GM12872 (cell line): Measurements from ENCODE around the gene BST1.

ENCODE experiments used
- TF ChIP-seq, protein P1 (sequence below): IDR thresholded peaks from 3 replicates; pipeline ENCODE4 v1.5.1; 2011; ENCODE audit warnings: low read depth, mild to moderate bottlenecking, low read length, moderate library complexity; ENCODE audit not compliant: insufficient read depth

BST1 gene

DNA sequence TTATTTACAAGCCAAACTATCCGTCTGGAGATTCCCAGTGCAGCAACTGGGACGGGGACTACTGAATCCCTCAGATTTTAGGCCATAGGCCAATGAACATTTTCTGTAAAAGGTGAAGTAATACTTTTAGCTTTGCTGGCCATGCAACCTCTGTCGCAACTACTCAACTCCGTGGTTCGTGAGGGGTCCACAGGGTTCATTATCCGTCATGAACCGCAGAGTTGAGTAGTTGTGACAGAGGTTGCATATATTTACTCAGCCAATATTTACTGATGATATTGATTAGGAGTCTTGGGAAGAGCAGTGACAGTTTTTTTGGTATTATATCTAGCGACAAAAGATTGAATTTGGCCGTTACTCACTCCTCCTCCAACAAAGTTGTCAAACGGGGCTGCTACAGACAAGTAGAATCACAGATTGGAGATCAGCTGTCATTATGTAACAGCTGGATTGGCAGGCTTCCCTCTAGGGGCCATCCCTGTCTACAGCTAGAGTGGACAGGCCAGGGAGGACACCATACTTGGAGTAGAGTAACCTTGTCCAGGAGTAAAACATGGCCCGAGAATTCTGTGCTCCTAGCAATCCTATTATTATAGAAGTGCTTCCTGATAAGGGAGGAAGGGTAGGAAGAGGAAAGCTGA is 38.0 kb downstream of the BST1 start:
- TF ChIP-seq, protein P1, sequence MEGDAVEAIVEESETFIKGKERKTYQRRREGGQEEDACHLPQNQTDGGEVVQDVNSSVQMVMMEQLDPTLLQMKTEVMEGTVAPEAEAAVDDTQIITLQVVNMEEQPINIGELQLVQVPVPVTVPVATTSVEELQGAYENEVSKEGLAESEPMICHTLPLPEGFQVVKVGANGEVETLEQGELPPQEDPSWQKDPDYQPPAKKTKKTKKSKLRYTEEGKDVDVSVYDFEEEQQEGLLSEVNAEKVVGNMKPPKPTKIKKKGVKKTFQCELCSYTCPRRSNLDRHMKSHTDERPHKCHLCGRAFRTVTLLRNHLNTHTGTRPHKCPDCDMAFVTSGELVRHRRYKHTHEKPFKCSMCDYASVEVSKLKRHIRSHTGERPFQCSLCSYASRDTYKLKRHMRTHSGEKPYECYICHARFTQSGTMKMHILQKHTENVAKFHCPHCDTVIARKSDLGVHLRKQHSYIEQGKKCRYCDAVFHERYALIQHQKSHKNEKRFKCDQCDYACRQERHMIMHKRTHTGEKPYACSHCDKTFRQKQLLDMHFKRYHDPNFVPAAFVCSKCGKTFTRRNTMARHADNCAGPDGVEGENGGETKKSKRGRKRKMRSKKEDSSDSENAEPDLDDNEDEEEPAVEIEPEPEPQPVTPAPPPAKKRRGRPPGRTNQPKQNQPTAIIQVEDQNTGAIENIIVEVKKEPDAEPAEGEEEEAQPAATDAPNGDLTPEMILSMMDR: no peak

DNA sequence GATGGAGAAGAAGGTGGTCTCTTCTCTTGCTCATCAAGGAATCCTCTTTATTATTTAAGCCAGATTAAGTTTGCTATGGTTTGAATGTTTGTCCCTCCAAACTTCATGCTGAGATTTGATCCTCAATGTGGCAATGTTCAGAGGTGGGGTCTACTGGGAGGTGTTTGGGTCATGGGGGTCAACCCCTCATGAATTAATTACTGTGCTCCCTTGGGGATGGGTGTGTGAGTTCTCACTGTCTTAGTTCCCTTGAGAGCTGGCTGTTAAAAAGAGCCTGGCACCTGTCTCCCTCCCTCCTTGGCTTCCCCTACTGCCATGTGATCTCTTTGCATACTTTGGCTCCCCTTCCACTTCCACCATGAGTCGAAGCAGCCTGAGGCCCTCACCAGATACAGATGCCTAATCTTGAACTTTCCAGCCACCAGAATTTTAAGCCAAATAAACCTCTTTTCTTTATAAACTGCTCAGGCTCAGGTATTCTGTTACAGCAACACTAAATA is 39.3 kb downstream of the BST1 start:
- TF ChIP-seq, protein P1: no peak

DNA sequence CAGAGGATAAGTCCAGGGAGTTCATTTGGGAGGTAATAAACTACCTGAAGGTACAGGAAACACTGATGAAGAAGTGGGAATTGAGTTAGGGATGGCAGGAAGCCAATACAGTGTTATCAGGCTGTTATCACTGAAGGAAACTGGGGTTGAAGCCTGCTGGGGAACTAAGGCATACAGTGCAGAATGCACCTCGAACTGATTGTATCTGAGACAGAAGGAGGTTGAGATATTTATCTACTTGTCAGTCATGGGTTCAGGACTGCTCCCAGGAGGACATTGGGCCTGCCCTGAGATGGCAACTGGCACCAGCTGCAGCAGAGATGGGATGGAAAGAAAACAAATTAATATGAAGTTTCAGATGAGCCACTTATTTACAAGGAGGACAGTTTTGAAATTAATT is 39.8 kb downstream of the BST1 start:
- TF ChIP-seq, protein P1: no peak

DNA sequence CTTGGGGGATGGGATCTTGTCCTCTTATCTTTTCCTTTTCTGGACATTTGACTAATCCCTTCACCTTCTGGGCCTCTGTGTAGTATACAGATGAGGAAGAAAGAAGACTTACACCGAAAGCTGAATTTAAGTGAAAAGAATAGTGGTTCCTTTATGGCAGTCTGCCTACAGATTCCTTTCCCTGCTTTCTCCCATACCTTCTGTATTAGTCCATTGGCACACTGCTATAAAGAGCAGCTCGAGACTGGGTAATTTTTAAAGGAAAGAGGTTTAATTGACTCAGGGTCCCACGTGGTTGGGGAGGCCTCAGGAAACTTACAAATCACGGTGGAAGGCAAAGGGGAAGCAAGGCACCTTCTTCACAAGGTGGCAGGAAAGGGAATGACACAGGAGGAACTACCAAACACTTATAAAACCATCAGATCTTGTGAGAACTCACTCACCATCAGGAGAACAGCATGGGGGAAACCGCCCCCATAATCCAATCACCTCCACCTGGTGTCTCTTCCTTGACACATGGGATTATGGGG is 41.2 kb downstream of the BST1 start:
- TF ChIP-seq, protein P1: no peak

DNA sequence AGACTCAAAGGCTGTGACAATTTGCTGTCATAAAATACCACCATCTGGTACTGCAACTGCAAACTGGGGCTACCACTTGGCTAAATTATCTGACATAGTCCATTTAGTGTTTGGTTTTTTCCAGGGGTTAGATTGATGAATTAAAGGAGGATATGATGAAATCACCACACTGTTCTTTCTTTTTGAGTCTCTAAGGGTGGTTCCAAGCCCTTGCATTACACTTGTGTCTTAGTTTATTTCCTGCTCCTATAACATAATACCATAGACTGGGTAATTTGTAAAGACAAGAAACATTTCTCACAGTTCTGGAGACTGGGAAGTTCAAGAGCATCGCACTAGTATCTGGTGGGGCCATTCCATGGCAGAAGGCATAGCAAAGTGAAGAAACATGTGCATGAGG is 43.2 kb downstream of the BST1 start:
- TF ChIP-seq, protein P1: no peak

DNA sequence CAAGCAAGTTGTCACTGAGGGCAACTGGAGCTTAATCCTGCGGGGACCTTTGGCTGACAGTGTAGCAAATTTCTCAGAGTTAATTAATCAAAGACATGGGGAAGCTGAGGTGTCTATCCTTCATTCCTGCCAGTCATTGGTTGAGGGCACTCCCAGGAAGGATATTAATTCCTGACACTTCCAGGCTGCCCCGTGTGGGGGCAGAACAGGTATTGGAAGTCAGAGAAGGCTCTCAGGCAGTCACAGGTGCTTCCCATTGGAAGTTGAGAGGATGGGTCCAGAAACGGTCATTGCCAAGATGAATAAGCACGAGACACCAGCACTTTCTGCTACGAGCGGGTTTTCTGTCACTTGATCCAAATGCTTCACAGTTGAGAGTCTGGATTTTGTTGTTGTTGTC is 46.1 kb downstream of the BST1 start:
- TF ChIP-seq, protein P1: no peak

DNA sequence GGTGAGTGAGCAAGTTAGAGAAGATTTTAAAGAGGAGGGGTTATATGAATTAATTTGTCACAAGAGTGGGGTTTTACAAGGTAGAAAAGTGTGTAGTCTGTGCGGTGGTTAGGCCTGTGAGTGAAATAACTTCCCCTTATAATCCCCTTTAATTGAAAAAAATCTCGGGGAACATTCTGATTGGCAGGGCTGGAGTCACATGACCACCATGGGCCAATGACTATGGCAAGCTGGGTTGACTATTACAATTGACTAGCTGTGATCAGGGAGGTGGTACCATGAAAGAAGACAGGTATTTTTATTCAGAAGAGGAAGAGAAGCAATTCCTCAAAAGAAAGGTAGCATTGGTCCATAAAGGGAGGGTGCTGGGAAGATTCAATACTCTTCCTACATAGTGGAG is 48.3 kb downstream of the BST1 start:
- TF ChIP-seq, protein P1: no peak

DNA sequence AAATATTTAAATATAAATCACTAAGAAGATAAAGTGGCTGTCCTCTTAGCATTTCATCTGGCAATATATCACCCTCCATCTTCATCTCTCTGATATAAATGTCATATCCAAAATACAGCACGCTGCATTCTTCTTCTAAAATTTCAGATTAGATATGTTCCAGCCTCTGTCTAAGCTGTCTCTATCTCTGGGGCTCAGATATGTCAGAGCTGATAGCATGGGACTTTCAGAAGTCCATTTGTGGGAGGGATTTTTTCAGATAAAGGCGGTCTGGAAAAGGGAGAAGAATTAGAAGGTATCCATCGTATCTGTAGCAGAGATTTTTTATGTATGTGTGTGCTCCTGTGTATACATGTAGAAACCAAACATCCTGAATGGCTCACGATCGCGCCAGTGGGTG is 50.2 kb downstream of the BST1 start:
- TF ChIP-seq, protein P1: no peak
